ENCODE data around the gene C14orf119.

The C14orf119 gene

GRCh38 chr14:23060536-23061260 lies 34.6 kb upstream of the C14orf119 start:
- DNase-seq (ENCODE audit: low spot score): no peak

GRCh38 chr14:23062002-23062401 lies 33.3 kb upstream of the C14orf119 start:
- no peak for DNase-seq (ENCODE audit: low spot score)

GRCh38 chr14:23063601-23064000 lies 31.7 kb upstream of the C14orf119 start:
- DNase-seq (ENCODE audit: low spot score): no peak

- no peak for DNase-seq (ENCODE audit: low spot score)
These were observed 28.9 kb upstream of the C14orf119 start for GRCh38 chr14:23066368-23066767.

DNA sequence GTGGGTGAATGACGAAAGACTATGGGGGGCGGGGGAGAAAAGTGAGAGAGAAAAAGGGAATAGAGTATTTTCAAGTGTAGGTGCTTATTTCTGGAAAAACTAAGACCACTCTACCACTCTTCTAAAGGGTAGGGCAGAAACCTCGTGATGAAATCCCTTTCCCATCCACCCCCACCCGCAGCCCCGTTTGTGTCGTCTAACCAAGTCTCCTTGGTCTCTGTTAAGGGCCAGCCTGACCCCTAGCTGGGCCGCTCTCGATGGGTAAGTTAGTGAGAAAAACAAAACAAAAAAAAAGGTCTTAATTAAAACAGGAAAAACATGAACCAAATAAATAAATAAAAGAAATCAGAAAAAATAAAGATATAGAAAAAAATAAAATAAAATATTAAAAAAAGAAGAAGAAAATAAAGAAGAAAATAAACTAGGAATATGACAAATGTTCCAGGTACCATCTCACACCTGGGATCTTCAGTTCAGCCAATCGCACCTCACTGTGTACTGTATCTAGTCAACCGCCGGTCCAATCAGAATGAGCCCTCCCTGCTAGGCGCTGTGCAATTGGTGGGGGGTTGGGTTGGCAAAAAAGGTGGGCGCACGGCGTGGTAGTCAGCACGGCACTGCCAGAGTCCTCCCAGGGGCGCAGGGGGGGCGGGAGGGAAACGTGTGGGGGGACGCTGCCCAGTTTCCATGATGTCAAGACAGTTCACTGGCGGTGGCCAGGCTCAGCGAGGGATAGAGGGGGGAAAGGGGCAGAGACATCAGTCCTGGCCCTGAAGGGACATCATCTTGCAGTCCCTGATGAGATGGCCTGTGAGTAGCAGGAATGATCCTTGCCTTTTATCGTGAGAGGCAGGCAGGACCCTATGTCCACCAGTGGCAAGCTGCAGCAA lies 28.2 kb upstream of the C14orf119 start:
- DNase-seq (ENCODE audit: low spot score): no peak

DNA sequence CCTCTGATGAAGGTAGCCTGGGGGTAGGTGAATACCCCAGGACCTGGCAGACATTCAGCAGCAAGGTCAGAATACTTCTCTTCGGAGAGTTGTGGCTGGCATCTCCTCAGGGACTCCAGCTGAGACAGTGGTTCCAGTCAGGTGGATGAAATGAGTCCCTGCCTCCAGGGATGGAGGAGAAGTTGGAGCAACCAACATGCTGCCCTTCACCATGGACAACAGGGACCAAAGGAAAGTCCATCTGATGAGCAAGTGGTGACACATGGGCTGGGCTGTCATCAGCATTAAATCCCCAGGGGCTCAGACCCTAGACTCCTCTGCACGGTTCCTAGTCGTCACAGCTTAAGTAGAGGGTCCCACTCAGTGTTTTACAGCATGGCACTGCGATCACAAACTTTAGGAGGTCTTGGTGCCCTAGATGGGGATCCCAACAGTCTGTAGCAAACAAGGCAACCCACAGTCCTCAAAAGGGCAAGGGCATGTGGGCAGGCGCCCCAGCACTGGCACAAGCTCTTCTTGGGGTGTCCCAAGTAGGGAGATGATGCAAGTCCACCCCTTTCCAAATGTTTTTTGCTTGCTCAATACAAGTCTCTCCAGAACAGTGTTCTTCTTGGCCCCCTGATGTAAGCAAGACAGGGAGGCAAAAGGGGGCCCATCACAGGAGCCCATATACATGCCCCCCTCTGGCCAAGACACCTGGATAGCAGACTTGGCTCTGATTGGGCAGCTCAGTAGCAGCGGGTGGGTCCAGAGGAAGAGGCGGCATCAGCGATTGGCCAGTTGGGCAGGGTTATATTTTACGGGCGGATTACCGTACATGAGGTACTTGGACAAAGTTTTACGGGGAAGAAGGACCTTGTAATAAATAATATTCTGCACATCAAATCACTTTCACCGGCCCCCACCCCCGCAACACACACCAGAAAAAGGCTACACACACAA lies 27.2 kb upstream of the C14orf119 start:
- no peak for DNase-seq (ENCODE audit: low spot score)

GRCh38 chr14:23068789-23069412 lies 26.4 kb upstream of the C14orf119 start:
- DNase-seq (ENCODE audit: low spot score): peak; percentile 90

DNA sequence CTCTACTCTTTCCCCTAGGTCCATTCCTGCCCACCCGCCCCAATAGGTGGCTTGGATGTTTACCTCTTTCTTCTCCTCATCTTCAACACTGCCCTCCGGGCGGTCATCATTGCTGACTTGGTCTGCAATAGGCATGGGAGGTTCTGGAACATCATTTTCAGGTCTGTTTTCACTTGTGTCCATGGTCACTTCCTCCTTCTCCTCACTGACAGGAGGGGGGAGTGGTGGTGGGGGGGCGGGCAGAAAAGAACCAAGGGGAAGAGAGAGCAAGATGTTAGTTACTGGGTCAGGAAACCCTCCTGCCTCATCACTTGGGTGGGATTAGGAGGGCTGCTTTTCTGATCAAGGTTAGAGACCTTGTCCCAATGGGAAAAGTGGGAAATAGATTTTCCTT lies 25.9 kb upstream of the C14orf119 start:
- no peak for DNase-seq (ENCODE audit: low spot score)

DNA sequence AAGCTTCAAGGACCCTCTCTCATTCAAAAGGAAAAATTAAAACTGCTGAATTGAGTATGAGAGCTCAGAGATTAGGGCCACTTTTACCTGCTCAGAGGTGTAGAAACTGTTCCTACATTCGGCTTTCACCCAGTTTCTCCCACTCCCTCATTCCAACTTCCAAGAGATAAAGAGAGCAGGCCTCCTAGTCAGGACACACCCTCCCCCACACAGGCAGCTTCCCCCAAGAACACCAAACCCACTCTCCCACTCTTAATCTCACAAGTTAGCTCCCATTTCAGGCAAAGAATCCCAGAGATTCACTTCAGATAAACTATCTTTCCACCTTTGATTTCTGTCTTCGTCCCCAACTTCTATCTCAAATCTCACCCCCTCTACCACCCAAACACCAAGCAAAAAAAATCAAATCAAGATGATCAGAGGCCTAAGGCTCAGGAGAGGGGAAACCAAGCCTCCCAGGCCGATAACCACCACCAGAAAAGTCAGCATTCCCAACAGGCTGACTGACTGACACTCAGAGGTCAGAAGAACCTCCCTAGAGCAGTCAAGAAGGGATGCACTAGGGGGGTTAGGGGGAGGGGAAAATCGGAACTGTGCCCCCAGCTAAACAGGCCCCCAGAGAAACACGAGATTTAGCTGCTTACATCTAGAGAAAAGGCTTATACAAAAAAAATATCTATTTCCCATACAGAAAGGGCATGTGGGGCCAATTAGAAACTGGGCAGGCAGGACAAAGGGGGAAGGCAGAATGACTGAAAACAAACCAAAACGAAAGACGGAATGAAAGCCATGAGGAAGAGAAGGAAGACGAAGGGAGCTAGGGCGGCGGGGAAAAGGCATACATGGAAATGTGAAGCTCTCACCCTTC lies 24.8 kb upstream of the C14orf119 start:
- DNase-seq (ENCODE audit: low spot score): no peak

DNA sequence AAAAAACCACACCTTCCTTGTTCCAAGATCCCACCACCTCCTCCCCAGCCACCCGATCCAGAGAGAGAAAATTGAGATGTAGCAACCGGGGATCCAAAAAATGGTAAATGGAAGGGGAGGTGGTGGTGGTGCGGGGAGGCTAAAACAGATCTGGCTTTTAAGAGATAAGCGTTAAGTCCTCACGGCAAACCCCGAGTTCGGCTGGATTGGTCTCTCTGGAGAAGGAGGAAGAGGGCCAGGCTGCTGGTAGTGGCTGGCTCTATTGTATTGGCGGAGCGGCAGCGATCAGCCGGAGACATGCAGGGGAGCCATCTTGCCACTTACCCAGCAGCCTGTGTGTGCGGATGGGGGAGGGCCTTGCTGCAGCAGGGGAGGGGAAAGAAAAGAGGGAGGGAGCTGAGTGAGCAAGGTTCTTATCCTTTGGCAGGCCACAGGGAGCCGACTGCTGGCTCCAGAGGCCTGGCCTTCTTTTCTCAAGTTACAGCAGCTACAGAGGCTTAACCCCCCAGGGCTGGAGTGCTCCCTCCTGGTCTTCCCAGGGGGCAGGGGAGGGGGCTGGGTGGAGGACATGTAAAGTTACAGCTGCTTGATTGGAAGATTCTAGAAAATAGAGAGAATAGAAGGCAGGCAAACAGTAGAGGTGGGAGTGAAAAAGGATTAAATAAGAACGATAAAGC lies 23.9 kb upstream of the C14orf119 start:
- peak; percentile 88 for DNase-seq (ENCODE audit: low spot score)

DNA sequence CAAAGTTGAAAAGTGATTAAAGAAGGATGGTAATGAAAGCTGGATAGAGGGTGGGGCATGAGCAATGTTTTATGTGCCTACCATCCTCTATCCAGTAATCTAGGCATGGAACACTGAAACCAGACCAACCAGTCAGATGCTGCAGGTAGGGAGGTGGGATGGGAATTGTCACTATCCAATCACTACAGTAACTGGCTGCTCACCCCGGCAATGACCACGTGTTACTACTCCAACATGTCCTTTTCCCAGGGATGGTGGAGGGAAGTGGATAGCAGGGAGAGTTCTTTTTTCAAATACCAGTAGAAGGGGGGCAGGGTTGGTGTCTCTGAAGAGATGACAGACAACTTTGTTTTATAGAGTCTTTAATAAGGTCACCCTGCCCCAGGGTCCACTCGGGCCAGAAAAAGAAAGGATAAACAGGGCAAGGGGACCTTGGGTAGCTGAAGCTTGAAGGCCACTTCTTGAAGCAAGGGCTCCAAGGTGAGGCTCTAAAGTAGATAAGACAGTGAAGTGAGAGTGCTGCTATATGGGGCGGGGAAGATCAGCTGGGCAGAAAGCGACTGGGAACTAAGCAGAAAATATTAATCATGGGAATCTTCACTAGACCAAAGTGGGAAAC lies 23.3 kb upstream of the C14orf119 start:
- no peak for DNase-seq (ENCODE audit: low spot score)

DNA sequence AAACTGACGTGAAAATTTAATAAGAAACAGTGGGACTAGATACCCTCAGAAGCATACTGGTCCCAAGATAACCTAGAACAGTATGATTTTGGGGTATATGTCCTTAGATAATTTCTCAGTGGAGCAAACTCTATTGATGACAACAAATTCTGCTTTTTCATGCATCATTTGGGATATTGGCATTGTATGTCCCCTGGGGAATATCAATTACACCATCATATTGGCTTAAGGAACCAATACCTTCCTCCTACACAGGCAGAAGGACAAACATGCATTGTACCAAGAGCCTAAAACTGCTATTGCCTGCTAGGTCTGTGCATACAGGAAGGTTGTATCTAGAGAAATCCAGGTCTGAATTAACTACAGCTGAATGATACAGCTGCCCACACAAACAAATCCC lies 20.4 kb upstream of the C14orf119 start:
- no peak for DNase-seq (ENCODE audit: low spot score)

- no peak for DNase-seq (ENCODE audit: low spot score)
These were observed 18.4 kb upstream of the C14orf119 start for GRCh38 chr14:23076785-23077408.

DNA sequence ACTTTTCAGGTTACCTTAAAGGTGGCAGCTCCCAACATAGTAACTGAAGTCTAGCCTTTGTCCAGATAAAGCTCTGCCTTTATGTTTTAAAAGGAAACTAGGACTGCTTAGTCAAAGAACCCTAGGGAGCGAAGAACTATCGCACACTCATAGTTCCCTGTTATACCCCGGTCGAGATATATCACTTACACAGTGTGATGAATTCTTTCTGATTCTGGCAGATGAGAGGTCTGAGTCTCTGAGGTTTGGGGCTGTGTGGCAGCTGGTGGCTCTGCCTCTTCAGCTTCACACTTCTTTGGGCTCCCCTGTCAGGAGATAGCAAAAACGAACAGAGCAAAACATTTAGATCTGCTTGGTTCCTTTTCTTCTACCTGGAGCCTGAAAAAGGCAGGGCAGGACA lies 17.3 kb upstream of the C14orf119 start:
- DNase-seq (ENCODE audit: low spot score): no peak

DNA sequence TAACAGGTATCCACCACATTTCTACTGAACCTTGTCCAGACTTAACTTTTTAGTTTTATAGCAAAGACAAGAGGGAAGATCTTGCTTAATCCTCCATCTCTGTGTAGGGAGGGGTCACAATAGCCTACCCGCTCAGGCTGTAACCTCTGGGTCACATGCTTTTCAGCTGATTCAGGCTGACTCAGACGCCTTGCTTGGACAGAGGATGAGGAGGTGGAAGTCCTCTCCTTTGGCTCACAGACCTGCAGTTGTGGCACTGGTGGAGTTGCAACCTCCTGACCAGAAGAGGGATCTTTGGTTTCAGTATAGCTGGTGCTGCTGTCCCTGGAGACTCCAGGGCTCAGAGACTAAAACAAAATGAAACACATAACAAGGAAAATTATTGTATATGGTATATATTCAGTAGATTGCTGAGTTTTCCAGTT lies 16.6 kb upstream of the C14orf119 start:
- DNase-seq (ENCODE audit: low spot score): no peak

GRCh38 chr14:23079716-23080115 lies 15.6 kb upstream of the C14orf119 start:
- DNase-seq (ENCODE audit: low spot score): no peak

DNA sequence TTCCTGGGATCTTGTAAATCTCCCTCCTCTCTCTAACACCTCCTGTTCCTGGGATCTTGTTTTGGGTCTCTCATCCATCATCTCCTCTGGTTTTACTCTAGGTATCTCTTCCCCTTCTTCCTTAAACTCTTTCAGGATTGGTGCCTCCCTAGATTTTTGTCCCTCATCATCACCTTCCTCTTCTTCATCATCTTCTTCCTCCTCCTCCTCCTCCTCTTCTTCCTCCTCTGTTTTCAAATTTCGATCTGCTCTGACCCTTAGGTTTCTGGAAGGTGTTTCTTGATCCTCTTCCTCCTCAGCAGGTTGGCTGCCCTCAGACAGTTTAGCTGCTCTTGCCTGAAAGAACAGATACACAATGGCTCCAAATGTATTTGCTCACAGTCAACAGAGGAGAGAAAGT lies 14.8 kb upstream of the C14orf119 start:
- DNase-seq (ENCODE audit: low spot score): no peak

- DNase-seq (ENCODE audit: low spot score): no peak
These were observed 9.8 kb upstream of the C14orf119 start for GRCh38 chr14:23085458-23085857.

DNA sequence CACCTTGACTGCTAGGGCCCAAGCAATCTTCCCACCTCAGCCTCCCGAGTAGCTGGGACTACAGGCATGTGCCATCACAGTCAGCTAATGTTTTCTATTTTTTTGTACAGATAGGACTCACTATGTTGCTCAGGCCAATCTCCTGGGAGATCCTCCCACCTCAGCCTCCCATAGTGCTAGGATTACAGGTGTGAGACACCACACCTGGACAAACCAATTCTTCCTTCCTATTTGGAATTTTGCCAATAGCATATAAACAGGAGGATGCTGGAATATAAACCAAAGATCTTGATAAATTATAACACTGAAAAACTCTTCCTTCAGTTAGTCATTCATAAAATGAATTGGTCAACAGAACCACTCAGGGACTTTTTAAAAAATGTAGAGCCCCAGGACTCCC lies 8.7 kb upstream of the C14orf119 start:
- DNase-seq (ENCODE audit: low spot score): no peak

All from germinal center (tissue), 1 donor.